ENCODE results near the gene C19orf25. TPM values are rescaled to one million over a fixed set of nuclear protein-coding genes. Genes with fewer than 3 reads are reported as not detected.

The C19orf25 gene
- total and polyA plus RNA-seq, 9 of the 15 experiments (the other 6 are each of a cell fraction or from before 2014, with no cell fraction given) = 0.79 to 96.0 (median 36.1) TPM

GRCh38 chr19:1445185-1445931, 33.7 kb downstream of the C19orf25 start (continued):
- TF ChIP-seq CREB1 (IDR thresholded peaks at IDR 0.05) (peak; percentile 22; the same call in 1 of the 2 replicates), CREB1 (CRISPR knock-in tag; IDR thresholded peaks at IDR 0.05) (no peak; the same call in 1 of the 2 replicates), RAD21 (CRISPR knock-in tag; conservative IDR thresholded peaks at IDR 0.05 in 1 of 2, IDR thresholded peaks at IDR 0.05 in 1 of 2) (peak; percentile 61), SUPT5H (IDR thresholded peaks at IDR 0.05) (no peak), USF2 (CRISPR knock-in tag; IDR thresholded peaks at IDR 0.05) (no peak), CREM (IDR thresholded peaks at IDR 0.05; ENCODE audit: low read depth) (peak; percentile 28; the same call in 1 of the 2 replicates), ZC3H8 (IDR thresholded peaks at IDR 0.05) (no peak), MEF2D (tag; conservative IDR thresholded peaks at IDR 0.05; ENCODE audit: low read depth) (no peak), RHOXF2B (CRISPR knock-in tag; conservative IDR thresholded peaks at IDR 0.05) (no peak), ZNF239 (CRISPR knock-in tag; IDR thresholded peaks at IDR 0.05) (no peak), ZNF24 (IDR thresholded peaks at IDR 0.05) (no peak), STAG1 (CRISPR knock-in tag; IDR thresholded peaks at IDR 0.05; ENCODE audit: borderline replicate concordance) (peak; percentile 45; the same call in 1 of the 2 replicates), ZNF311 (CRISPR knock-in tag; IDR thresholded peaks at IDR 0.05) (no peak), CUX1 (CRISPR knock-in tag; IDR thresholded peaks at IDR 0.05) (no peak), SMARCC2 (IDR thresholded peaks at IDR 0.05; ENCODE audit: low read depth) (0 out of 2 replicates have a peak, but pooled peaks have one; percentile 26), RAD51 (IDR thresholded peaks at IDR 0.05; ENCODE audit: borderline replicate concordance, low read depth) (no peak), PCBP2 (IDR thresholded peaks at IDR 0.05; ENCODE audit: low read depth, low read length, poor library complexity, severe bottlenecking) (no peak), ZBTB8A (IDR thresholded peaks at IDR 0.05; ENCODE audit: partially characterized antibody) (no peak), SMARCA4 (IDR thresholded peaks at IDR 0.05) (no peak)
- TF ChIP-seq, protein P1, sequence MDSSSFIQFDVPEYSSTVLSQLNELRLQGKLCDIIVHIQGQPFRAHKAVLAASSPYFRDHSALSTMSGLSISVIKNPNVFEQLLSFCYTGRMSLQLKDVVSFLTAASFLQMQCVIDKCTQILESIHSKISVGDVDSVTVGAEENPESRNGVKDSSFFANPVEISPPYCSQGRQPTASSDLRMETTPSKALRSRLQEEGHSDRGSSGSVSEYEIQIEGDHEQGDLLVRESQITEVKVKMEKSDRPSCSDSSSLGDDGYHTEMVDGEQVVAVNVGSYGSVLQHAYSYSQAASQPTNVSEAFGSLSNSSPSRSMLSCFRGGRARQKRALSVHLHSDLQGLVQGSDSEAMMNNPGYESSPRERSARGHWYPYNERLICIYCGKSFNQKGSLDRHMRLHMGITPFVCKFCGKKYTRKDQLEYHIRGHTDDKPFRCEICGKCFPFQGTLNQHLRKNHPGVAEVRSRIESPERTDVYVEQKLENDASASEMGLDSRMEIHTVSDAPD (CRISPR knock-in tag; IDR thresholded peaks at IDR 0.05) = no peak
- TF ChIP-seq, protein P2, sequence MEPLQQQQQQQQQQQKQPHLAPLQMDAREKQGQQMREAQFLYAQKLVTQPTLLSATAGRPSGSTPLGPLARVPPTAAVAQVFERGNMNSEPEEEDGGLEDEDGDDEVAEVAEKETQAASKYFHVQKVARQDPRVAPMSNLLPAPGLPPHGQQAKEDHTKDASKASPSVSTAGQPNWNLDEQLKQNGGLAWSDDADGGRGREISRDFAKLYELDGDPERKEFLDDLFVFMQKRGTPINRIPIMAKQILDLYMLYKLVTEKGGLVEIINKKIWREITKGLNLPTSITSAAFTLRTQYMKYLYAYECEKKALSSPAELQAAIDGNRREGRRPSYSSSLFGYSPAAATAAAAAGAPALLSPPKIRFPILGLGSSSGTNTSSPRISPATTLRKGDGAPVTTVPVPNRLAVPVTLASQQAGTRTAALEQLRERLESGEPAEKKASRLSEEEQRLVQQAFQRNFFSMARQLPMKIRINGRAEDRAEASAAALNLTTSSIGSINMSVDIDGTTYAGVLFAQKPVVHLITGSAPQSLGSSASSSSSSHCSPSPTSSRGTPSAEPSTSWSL (CRISPR knock-in tag; IDR thresholded peaks at IDR 0.05; ENCODE audit: borderline replicate concordance) = no peak

Data from K562 (cell line).